Fibroblast of skin of left quadriceps (primary cell): ENCODE data around the gene NR2F1-AS1.

Experiments used
- DNase-seq, 2 experiments: peaks; one replicate each; pipeline ENCODE4 v3.0.0-alpha.2; 2013; ENCODE audit warnings: low read depth in 2 of 2

Gene NR2F1-AS1

DNA sequence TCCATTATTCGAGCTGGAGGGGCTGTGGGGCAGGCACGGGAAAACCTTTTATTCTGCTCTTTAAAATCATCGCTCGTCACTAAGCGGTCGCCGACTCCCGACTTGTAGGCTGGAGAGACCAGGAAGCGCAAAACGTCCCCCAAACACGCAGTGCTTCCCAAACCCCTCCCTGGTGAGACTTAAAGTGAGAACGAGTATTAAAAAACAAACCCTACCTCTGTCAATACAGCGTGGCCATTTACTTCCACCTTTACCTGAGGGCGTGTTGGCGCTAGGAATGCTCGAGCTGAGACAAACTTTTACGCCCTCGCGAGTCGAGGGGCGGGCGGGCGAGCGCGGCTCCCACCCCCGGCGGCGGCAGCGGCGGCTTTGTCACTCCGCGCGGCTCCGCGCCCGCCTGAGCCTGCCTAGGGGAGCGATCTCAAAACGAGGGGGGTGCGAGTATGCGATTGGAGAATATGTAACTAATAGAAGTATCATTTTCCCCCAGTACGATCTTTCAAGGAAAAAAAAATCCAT, at the start of gene NR2F1-AS1:
Gene NR2F1-AS1 (minus strand): TSS at position 293 of the 519 bp plus-strand sequence.
- no peak for DNase-seq

DNA sequence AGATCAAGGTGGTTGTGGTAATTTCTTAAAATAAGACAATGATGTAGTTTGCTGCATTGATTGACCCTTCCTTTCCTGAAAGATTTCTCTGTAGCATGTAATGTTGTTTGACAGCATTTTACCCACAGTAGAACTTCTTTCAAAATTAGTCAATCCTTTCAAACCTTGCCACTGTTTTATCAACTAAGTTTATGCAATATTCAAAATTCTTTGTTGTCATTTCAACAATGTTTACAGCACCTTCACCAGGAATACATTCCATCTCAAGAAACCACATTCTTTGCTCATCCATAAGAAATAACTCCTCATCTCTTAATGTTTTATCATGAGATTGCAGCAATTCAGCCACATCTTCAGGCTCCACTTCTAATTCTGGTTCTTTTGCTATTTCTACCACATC, 45.8 kb upstream of the NR2F1-AS1 start:
- DNase-seq, result no peak

DNA sequence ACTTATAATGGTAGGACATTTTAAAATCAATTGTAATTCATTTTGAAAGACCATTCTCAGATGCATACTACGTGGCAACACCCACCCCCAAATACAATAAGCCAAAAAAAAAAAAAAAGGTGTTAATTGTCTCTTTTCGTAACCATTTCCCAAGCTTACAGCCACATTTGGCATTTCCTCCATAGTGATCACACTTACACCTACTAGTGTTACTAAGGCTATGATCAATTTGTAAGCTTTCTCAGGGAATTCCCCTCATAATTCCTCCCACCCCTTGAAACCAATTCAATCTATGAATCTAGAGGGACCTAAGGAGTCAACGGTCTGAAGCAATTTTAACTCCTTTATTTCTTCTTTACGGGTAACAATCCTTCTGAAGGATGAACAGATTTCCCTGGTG, 42.1 kb upstream of the NR2F1-AS1 start:
- no peak for DNase-seq

DNA sequence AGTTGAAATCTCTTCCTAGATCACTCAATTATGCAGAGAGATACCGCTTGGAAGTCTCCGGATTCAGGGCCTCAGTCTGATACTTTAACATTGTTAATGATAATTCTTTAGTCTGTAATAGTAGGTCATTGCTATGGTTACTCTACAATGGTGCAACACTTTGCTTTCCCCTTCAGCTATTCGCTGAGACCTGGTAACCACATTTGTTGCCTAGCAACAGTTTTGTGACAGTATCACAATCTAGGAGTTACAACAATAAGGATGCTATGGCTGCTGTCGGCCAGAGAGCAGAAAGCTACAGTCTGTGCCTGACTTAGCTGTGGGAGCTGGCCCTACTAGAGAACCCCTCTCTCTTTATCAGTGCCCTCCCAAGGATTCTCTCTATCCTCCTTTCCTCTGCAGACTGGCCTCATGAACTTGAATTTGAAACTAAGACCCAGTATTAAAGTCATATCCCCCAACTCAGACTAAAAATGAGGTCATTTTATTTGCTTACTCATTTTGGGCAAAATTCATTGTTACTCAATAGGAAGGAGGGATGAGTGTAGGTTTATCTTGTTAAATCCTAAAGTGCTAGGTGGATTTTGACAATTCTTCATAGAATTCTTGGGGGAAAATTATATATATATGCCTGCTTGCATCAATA, 41.3 kb upstream of the NR2F1-AS1 start:
- DNase-seq, result no peak

DNA sequence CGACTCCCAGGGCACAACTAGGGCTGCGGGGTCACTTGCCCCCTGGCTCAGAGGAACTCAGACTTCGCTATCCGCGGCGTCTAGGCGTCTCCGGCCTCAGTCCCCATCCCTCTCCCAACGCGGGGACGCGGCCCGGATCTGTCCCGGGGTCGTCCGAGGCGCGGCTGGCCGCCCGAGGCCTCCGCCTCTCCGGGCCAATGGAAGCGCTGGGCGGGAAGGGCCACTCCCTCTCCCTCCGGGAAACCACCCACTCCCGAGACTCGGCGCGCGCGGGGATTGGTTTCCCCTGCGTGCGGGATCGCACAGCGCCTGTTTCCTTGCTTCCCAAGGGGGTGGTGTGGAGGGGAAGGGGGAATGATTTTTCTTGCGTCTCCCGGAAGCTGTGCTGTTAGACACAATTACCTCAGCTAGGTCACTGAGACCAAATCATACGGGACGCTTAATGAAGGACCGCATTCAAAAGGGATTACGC, 40.3 kb upstream of the NR2F1-AS1 start:
- DNase-seq, result no peak

DNA sequence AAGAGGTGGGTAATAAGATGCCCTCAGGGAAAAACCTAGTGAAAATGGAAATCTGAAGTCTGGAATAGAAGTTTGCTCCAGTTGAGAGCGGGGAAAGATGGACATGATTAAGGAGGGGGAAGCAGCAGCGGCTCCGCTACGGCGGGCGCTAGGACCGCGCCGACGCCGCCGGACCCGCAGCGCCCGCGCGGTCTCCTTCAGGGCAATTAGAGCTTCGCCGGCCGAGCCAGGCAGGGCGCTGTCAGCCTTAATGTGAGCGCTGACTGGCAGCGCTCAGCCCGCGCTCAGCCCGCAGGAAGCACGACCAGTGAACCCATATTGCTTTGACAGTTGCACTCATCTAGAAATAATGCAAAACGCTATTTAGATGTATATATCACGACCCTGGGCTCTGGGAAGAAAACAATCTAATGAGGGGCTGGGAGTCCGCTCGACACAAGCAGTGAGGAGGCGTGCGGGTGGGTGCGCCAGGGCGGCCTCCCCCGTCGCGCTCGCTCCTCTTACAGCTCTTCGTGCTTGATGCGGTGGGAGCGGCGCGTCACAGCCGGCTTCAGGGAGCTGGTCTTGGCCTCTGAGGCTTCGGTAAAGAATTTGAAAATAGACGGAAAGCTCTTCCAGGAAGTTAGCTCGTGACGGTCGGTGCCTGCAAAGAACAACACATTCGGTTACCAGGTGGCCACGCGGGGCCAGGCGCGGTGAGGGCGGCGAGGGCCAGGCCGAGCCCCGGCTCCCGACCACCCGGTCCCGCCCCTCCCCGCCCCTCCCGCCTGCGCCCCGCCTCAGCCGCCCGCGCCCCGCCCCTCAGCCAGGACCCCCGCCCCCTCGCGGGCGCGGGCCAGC, 39.7 kb upstream of the NR2F1-AS1 start:
- DNase-seq, result no peak

DNA sequence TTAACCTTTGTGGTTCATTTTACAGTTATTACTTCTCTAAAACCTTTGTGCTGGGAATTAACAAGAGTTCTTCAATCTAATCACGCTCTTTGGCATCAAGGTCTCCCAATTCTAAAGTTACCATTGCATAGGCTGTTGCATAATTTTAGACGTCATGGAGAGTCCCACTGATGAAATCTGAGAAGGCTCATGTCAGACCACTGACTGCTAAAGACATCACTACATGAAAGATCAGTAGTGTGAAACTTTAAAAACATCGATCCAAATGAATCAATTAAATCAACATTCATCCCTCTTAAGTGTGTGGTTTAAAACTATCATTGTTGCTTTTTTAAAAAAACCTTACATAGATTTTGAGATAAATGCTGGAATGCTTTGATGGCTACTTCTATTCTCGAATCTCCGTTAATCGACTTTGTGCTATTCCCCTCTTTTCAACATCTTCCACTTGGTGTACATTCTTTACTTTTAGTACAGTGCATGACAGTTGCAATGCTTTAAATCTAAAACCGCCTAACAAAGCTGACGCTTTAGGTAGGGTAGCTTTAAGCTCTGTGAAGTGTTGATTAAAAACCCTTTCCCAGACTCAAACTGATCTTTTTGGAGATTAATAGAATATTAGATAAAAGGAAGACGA, 35.6 kb upstream of the NR2F1-AS1 start:
- DNase-seq, result no peak

DNA sequence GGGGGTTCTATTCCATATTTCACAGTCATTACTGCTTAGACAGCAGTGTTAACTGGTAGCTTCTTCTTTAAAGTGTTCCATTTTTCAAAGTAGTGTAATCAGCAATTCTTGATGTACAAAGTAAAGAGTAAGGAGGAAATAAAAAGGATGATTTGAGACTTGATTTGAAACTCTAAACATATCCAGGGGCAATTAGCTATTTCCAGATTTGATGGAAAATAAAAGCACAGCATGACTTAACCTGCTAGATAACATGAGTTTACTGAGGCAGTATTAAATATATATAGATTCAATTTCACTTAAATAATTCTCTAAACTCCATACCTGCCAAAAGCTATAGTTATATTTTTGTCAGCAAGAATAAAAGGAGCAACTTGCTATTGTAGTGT, 31.8 kb upstream of the NR2F1-AS1 start:
- no peak for DNase-seq

DNA sequence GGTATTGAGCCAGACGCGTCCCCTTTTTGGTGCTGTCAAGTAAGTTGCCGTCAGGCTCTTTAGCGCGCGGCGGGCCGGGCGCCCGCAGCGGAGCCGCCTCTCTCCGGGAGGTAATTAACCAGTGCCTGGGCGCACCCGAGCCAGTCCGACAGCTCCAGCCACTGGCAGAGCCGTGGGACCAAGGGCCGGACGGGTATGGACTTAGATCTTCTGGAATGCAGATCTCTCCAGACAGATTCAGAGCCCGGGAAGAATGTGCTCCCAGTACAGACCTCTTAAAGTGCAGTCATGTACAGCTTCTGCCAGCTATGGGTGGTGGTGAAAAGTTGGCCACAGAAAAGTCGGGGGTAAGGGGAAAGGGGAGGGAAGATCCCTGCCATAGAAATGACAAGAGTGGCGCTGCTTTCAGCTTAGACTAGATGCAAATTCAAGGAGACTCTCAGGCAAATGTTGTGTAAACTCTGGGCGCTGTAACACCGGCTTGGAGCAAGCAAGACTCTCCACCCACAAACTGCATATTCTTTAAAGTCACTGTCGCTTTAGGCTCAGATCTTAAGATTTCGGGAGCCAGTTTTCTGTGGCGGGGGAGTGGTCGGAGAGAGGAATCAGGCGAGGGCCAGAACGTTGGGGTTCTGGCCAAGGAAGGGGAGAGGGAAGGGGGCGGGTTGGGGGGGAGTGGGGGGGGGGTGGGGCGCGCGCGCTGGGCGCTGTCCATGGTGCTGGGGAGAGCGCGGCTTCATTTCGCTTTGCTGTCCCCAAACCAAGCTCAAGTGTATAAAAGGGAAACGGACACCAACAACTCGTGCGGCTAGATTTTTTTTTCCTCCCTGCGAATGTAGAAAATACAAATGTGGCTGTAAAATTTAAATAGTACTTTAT, 31.2 kb upstream of the NR2F1-AS1 start:
- no peak for DNase-seq

DNA sequence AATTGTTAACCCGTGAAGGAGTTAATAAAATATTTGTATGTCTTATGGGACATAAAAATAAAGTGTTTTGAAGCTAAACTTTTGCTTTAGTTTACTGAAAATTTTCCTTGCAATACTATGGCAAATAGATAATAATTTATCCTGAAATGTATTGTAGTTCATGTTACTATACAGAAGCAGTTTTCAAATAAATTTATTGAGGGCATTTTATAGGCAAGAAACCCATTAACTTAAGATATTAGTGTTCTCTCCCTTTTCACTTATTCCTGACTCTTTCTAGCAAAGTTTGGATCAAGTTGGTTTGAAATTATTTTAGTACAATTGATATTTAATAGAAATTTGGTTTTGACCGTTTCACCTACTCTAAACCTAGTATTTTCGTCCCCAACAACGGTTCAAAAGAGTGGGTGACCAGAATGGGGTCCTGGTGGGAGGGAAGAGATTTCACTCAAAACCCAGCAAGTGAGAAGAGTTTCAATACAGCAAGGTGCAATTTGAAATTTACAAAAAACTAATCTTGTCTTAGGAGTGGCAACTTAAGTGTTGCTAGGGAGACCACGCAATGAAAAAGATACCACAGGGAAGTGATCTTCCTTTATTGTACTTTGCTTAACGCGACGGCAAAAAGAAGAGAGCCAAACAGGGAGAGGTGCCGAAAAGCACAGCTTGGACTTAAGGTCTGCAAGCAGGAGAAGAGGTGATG, 30.4 kb upstream of the NR2F1-AS1 start:
- no peak for DNase-seq

DNA sequence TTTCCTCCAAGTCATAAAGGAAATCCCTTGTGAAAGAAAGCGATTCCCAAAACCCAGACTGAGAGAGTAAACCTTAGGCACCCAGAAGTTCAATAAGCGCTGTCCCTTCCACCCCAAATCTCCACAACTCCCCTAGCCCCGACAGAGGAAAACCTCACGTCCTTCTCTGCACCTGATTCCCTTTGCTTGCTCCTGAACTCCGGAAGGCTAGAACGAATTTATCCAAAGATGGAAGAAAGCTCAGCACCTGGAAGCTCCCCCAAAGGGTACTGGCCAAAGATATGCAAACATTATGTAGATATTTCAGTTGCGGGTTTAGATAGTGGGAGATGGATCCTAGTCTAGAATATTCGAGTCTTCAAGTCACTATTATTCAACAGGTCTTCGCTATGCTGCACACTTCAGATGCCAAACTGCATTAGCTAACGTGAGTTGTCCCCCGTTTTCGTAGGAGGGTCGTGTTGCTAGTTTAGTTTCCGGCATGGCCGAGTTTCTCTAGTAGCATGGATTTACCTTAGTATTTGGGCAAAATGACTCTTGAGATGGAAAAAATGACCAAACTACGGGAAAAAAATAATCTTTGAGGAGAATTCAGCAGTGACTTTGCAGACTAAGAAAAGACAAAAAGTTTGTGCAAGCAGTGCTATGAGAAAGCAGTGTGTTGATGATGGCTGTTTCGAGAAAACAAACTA, 29.7 kb upstream of the NR2F1-AS1 start:
- DNase-seq, result no peak

DNA sequence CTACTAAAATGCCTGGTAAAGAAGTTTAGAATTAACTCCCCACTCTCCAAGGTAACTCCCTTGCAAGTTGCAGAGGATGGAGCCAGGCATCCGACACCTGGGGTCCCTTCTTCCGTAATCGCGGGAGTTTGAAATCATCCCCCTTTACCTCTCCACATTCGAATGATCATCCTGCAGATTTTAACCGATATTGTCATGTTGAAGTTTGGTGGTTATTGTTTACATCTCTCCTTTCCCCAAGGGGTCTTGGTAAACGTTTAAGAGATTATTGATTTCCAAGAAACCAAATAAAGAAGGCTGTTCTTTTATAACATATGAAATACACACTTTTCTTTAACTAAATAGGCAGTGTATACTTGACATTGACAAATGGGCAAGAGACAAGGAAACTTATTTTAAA, 28.7 kb upstream of the NR2F1-AS1 start:
- DNase-seq, result no peak

DNA sequence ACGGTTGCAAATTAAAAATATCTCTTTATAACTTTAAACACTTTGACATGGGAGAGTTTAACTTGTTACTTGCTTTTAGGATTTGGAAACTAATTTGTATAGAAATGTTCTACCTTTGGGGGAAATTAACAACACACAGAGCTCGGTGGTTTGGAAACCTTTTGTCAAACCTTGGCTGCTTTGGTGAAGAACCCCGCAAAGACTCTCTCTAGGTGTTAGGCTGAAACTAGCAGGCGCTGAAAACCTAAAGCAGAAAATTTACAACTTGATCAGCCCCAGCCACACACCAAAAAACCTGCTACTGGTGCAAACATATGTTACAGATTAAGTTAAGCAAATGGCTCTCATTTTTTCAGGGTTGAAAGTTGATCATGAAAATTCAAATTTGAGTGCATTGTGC, 27.8 kb upstream of the NR2F1-AS1 start:
- DNase-seq, result no peak

DNA sequence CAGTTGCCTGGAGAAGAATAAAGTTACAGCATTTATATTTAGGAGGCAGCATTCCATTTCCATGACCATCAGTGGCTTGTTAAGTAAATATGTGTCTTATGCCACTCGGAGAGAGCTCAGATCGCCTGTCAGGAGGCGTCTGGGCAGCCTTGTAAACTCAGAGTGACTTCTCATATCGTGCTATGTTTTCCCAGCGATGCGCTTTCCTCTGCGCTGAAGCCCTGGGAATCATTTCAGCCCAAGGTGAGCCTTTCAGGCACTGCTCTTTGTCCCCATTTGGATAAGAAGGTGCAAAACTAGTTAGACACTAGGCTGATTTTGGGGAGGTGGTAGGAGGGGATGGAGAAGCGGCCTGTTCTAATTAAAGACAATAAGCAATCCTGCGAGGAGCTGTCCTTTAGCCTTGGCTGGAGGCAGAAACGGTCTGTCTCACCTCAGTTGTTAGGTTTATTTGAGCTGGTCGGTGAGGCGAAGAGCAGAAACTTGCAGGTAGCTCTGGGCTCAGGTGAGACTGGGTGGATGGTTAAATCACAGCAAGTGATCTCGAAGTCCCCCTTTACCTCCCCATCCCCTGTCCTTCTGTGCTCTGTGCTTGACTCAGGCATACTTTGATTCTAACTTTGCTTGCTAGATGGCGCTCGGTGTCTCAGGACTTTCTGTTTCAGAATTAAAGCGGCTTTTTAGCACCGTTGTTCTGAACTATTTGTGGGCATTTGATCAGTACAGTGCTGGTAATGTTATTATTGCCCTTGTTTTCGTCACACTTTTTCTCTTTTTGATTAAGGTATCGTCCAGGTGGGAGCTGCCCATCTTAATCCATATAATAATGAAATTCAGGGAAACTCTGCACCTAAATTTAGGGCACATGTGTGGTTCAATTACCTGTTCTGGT, 26.6 kb upstream of the NR2F1-AS1 start:
- no peak for DNase-seq

DNA sequence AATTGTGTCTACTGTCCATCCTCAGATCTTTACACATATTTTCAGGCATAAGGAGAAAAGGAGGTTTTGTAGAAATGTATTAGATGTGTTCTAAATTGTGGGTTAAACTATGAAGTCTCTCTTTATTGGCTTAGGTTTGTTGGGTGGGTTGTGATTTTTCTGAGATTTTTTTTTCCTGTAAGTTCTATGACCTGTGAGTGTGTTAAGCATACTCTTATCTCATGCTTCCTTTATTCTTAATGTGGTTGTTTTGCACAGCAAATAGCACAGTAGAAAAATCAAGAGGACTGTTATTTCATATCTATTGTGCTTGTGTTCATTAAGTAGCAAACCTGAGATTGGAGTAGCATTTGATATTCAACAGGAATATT, 25.3 kb upstream of the NR2F1-AS1 start:
- no peak for DNase-seq

DNA sequence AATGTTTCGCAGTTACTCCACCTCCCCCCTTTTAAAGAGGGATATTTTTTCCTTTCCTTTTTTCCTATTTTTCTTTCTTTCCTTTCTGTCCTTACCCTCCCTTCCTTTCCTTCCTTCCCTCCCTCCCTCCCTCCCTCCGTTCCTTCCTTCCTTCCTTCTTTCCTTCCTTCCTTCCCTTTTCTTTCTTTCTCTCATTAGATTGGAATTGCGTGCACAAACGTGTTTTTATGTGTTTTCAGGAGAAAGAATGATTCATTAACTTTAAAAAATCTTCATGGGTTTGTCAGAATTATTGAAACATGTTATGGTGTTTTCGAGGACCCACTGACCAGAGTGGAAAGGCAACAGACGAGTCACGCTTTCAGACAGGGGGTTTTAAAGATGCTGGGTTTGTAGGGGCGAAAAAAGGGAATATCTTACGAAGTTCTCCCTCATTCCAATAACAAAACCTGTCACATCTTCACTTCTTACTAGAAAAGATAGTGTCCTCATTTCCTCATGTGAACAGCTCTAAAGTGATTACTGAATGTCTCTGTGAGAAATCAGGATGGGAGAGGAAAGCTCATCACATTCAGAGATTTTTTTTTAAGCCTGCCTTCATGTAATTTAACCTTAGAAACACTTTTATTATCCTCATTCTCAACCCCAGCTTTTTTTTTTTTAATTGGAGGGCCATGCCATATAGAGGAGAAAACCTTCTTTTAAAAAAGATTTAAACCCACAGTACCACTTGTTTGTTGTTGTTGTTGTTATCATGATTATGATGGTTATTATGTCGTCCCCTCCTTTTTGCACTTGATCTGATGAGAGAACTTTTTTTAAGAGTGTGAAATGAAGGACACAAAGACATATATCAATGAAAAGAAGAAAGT, 23.9 kb upstream of the NR2F1-AS1 start:
- DNase-seq, result no peak

DNA sequence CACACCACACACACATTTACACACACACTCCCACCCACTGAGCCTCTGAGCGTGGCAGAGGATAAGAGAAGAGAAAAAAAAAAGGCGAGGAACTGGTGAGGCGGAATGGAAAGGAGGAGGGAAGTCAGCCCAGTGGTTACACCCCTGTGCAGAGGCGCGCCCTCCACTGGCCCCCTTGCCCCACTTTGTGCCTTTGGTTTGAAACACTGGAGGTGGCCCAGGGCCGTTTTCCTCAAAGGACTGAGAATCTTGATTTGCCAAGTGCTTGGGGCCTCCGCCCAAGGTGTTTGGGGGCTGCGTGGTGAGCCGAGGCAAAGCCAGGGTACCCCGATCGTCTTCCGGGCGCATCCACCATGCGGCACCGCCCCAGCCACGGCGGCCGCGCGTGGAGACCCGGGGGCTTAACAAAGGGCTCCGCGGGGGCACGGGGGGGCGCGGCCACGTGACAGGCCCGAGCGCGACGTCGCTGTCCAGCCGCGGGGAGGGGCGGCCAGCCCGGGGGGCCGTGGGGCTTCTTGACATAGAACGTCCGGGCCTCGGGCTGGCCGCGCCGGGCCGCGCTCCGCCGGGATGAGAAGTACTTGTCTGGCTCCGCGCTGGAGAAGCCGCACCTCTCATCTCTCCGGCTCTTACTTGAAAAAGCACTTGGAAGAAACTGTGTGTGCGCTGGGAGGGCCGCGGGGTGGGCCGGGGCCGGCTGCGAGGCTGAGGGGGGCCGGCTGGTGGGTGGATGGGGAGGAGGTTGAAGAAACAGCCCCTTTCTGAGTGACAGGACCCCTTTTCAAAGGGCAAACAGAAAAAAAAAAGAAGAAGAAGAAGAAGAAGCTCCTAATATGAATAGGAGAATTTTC, 23.0 kb upstream of the NR2F1-AS1 start:
- no peak for DNase-seq
